ENCODE data around the gene OR2A25.

Gene OR2A25

GRCh38 chr7:144100607-144101006, 31.0 kb downstream of the OR2A25 start:
- peaks cover 2% of the 10 kb centered on the region for H3K27me3 Mint-ChIP-seq
- H3K27ac Mint-ChIP-seq = no peak overlapping the region
- H3K36me3 Mint-ChIP-seq (ENCODE audit: low read depth) = no peaks in the 10 kb centered on the region
- intact Hi-C loops (cut with micrococcal nuclease) = no loop called here
- H3K4me1 Mint-ChIP-seq (ENCODE audit: low read depth) = no peaks in the 10 kb centered on the region
- H3K4me3 Mint-ChIP-seq = no peak overlapping the region
- H3K9me3 Mint-ChIP-seq = no peaks in the 10 kb centered on the region

GRCh38 chr7:144102041-144102440, 32.4 kb downstream of the OR2A25 start:
- H3K9me3 Mint-ChIP-seq = no peaks in the 10 kb centered on the region
- H3K27me3 Mint-ChIP-seq = peaks cover 2% of the 10 kb centered on the region
- no peak overlapping the region for H3K27ac Mint-ChIP-seq
- no peak overlapping the region for H3K4me3 Mint-ChIP-seq
- H3K4me1 Mint-ChIP-seq (ENCODE audit: low read depth) = no peaks in the 10 kb centered on the region
- H3K36me3 Mint-ChIP-seq (ENCODE audit: low read depth) = no peaks in the 10 kb centered on the region
- intact Hi-C loops (cut with micrococcal nuclease) = no loop called here

- Mint-ChIP-seq H3K36me3 (ENCODE audit: low read depth) (no peaks in the 10 kb centered on the region), H3K9me3 (no peaks in the 10 kb centered on the region), H3K4me1 (ENCODE audit: low read depth) (no peaks in the 10 kb centered on the region), H3K27me3 (peaks cover 2% of the 10 kb centered on the region), H3K4me3 (no peak overlapping the region), H3K27ac (no peak overlapping the region)
- intact Hi-C loops (cut with micrococcal nuclease) = no loop called here
These were observed 35.6 kb downstream of the OR2A25 start for GRCh38 chr7:144105211-144105610.

- Mint-ChIP-seq H3K4me1 (ENCODE audit: low read depth) (no peaks in the 10 kb centered on the region), H3K9me3 (no peaks in the 10 kb centered on the region), H3K4me3 (no peak within 1 kb of the TSS), H3K36me3 (ENCODE audit: low read depth) (no peaks in the 10 kb centered on the region), H3K27me3 (no peaks in the 10 kb centered on the region), H3K27ac (no peak within 1 kb of the TSS)
- intact Hi-C loops (cut with micrococcal nuclease) = no loop called here
These were observed 39.7 kb downstream of the OR2A25 start, which contains the start of gene OR2A2 for GRCh38 chr7:144109283-144109682. Gene OR2A2, plus strand, starts transcription at chr7:144109583. Its CDS starts 0 bp downstream, at chr7:144109583.

- Mint-ChIP-seq H3K27ac (no peak overlapping the region), H3K4me1 (ENCODE audit: low read depth) (no peaks in the 10 kb centered on the region), H3K4me3 (no peak overlapping the region), H3K36me3 (ENCODE audit: low read depth) (no peaks in the 10 kb centered on the region), H3K27me3 (no peaks in the 10 kb centered on the region), H3K9me3 (no peaks in the 10 kb centered on the region)
- intact Hi-C loops (cut with micrococcal nuclease) = no loop called here
These were observed 40.7 kb downstream of the OR2A25 start for GRCh38 chr7:144110272-144110671.

- Mint-ChIP-seq H3K27me3 (no peaks in the 10 kb centered on the region), H3K4me1 (ENCODE audit: low read depth) (no peaks in the 10 kb centered on the region), H3K9me3 (no peaks in the 10 kb centered on the region), H3K4me3 (no peak overlapping the region), H3K27ac (no peak overlapping the region), H3K36me3 (ENCODE audit: low read depth) (no peaks in the 10 kb centered on the region)
- intact Hi-C loops (cut with micrococcal nuclease) = no loop called here
These were observed 44.0 kb downstream of the OR2A25 start for GRCh38 chr7:144113651-144114050.

- Mint-ChIP-seq H3K9me3 (no peaks in the 10 kb centered on the region), H3K27me3 (no peaks in the 10 kb centered on the region), H3K36me3 (ENCODE audit: low read depth) (no peaks in the 10 kb centered on the region), H3K27ac (no peak overlapping the region), H3K4me3 (no peak overlapping the region), H3K4me1 (ENCODE audit: low read depth) (no peaks in the 10 kb centered on the region)
- intact Hi-C loops (cut with micrococcal nuclease) = no loop called here
These were observed 48.7 kb downstream of the OR2A25 start for GRCh38 chr7:144118341-144118740.

- no peak within 1 kb of the TSS for H3K4me3 Mint-ChIP-seq
- no peaks in the 10 kb centered on the region for H3K9me3 Mint-ChIP-seq
- no peaks in the 10 kb centered on the region for H3K36me3 Mint-ChIP-seq (ENCODE audit: low read depth)
- no peaks in the 10 kb centered on the region for H3K27me3 Mint-ChIP-seq
- H3K4me1 Mint-ChIP-seq (ENCODE audit: low read depth) = no peaks in the 10 kb centered on the region
- intact Hi-C loops (cut with micrococcal nuclease) = no loop called here
- H3K27ac Mint-ChIP-seq = no peak within 1 kb of the TSS
These were observed 53.3 kb downstream of the OR2A25 start, which contains the start of gene OR2A14 for GRCh38 chr7:144122876-144123275. Gene OR2A14, plus strand, starts transcription at chr7:144123176. Its CDS starts 5,937 bp downstream, at chr7:144129113.
